ENCODE results near the gene SMG9. TPM values are rescaled to one million over a fixed set of nuclear protein-coding genes. Genes with fewer than 3 reads are reported as not detected.

The SMG9 gene
- total RNA-seq, 1 donor from 2014 or later: 22.1 TPM

DNA sequence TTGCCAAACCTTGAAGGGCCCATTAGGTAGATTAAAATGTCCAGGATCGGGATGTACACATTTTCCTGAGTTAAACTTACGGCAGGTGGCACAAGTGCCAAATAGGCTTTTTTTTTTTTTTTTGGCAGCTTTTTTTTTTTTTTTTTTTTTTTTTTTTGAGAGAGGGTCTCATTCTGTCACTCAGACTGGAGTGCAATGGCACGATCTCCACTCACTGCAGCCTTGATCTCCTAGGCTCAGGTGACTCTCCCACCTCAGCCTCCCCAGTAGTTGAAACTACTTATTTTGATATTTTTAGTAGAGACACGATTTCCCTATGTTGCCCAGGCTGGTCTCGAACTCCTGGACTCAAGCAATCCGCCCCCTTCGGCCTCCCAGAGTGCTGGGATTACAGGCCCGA, 29.9 kb downstream of the SMG9 start:
- H3K4me3 ChIP-seq (ENCODE audit: low read depth, low read length): no peak overlapping the region
- no peaks in the 10 kb centered on the region for H3K27me3 ChIP-seq (ENCODE audit: control insufficient read depth, insufficient read depth, low read length)
- DNase-seq (ENCODE audit: low read depth): no peak
- TF ChIP-seq, protein P1, sequence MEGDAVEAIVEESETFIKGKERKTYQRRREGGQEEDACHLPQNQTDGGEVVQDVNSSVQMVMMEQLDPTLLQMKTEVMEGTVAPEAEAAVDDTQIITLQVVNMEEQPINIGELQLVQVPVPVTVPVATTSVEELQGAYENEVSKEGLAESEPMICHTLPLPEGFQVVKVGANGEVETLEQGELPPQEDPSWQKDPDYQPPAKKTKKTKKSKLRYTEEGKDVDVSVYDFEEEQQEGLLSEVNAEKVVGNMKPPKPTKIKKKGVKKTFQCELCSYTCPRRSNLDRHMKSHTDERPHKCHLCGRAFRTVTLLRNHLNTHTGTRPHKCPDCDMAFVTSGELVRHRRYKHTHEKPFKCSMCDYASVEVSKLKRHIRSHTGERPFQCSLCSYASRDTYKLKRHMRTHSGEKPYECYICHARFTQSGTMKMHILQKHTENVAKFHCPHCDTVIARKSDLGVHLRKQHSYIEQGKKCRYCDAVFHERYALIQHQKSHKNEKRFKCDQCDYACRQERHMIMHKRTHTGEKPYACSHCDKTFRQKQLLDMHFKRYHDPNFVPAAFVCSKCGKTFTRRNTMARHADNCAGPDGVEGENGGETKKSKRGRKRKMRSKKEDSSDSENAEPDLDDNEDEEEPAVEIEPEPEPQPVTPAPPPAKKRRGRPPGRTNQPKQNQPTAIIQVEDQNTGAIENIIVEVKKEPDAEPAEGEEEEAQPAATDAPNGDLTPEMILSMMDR (IDR thresholded peaks at IDR 0.05; ENCODE audit: insufficient read depth, low read length, poor library complexity, severe bottlenecking): no peak
- H3K36me3 ChIP-seq (ENCODE audit: control insufficient read depth, insufficient read depth, low read length): no peaks in the 10 kb centered on the region

DNA sequence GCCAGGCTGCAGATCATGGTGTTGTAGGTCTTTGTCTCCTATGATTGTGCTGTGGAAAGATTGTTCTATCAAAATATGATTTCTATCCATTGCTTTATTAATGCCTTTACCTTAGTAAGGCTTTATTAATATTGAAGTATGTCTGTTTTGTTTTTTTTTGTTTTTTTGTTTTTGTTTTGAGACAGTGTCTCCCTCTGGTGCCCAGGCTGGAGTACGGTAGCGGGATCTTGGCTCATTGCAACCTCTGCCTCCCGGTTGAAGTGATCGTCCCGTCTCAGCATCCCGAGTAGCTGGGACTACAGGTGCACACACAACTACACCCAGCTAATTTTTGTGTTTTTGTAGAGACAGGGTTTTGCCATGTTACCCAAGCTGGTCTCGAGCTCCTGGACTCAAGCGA, 31.2 kb downstream of the SMG9 start:
- no peaks in the 10 kb centered on the region for H3K27me3 ChIP-seq (ENCODE audit: control insufficient read depth, insufficient read depth, low read length)
- TF ChIP-seq, protein P1 (IDR thresholded peaks at IDR 0.05; ENCODE audit: insufficient read depth, low read length, poor library complexity, severe bottlenecking): no peak

DNA sequence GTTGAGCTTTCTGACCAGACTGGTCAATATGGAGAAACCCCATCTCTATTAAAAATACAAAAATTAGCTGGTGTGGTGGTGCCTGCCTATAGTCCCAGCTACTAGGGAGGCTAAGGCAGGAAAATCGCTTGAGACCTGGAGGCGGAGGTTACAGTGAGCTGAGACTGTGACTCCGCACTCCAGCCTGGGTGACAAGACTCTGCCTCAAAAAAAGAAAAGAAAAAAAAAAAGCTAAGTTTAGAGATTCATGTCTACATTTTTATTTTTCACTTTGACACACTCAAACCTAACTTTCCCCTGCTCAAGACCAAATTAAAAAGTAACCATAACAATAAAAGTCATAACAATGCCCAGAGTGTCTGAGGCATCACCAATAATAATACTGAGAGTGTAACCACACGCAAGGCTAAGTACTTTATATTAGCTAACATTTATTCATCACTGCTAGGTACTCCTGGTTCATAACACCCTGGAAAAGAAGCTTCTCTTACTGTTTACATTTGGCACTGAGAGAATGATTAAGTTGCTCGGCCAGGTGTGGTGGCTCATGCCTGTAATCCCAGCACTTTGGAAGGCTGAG, 33.2 kb downstream of the SMG9 start:
- Histone ChIP-seq H3K27me3 (ENCODE audit: control insufficient read depth, insufficient read depth, low read length) (no peaks in the 10 kb centered on the region), H3K4me3 (ENCODE audit: low read depth, low read length) (no peak overlapping the region), H3K36me3 (ENCODE audit: control insufficient read depth, insufficient read depth, low read length) (no peaks in the 10 kb centered on the region)
- TF ChIP-seq, protein P1 (IDR thresholded peaks at IDR 0.05; ENCODE audit: insufficient read depth, low read length, poor library complexity, severe bottlenecking): no peak
- DNase-seq (ENCODE audit: low read depth): no peak

More for the DNA sequence above, 31.2 kb downstream of the SMG9 start:
- DNase-seq (ENCODE audit: low read depth): no peak
- no peak overlapping the region for H3K4me3 ChIP-seq (ENCODE audit: low read depth, low read length)
- H3K36me3 ChIP-seq (ENCODE audit: control insufficient read depth, insufficient read depth, low read length): no peaks in the 10 kb centered on the region

DNA sequence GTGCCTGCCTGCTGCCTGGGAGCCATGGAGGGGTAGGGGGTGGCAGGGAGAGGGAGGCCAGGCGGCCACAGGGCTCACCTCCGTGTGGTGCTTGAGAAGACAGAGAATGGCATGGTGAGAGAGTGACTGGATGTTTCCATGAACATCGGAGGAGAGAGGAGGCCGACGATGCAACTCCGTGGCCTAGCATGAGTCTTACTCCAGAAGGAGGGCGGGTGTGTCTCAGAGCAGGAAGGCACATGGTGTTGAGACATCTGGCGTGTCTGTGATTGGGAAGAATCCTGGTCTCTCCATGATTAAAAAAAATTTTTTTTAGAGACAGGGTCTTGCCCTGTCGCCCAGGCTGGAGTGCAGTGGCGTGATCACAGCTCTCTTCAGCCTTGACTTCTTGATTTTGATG, 33.8 kb downstream of the SMG9 start:
- TF ChIP-seq, protein P1 (IDR thresholded peaks at IDR 0.05; ENCODE audit: insufficient read depth, low read length, poor library complexity, severe bottlenecking): no peak

DNA sequence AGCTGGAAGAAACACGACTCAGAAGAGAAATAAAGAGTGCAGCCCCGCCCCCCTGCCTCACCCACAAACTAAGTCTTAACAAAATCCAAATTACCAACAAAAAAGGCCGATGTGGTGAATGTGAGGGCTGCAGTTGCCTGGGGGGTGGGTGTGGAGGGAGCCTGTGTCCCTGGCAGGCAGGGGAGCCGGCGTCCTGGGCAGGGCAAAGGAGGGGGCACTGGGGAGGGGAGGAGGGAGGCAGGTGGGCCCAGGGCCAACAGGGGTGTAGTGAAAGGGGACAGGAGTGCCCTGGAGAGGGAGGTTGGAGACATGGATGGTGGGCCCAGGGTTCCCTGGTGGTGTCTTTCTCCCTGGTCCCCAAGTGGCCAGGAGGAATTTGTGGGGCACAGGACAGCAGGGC, 34.8 kb downstream of the SMG9 start:
- Histone ChIP-seq H3K4me3 (ENCODE audit: low read depth, low read length) (no peak overlapping the region), H3K36me3 (ENCODE audit: control insufficient read depth, insufficient read depth, low read length) (no peaks in the 10 kb centered on the region), H3K27me3 (ENCODE audit: control insufficient read depth, insufficient read depth, low read length) (no peaks in the 10 kb centered on the region)
- TF ChIP-seq, protein P1 (IDR thresholded peaks at IDR 0.05; ENCODE audit: insufficient read depth, low read length, poor library complexity, severe bottlenecking): no peak
- no peak for DNase-seq (ENCODE audit: low read depth)

More for the DNA sequence above, 33.8 kb downstream of the SMG9 start:
- DNase-seq (ENCODE audit: low read depth): no peak
- no peaks in the 10 kb centered on the region for H3K27me3 ChIP-seq (ENCODE audit: control insufficient read depth, insufficient read depth, low read length)
- no peaks in the 10 kb centered on the region for H3K36me3 ChIP-seq (ENCODE audit: control insufficient read depth, insufficient read depth, low read length)
- no peak overlapping the region for H3K4me3 ChIP-seq (ENCODE audit: low read depth, low read length)

DNA sequence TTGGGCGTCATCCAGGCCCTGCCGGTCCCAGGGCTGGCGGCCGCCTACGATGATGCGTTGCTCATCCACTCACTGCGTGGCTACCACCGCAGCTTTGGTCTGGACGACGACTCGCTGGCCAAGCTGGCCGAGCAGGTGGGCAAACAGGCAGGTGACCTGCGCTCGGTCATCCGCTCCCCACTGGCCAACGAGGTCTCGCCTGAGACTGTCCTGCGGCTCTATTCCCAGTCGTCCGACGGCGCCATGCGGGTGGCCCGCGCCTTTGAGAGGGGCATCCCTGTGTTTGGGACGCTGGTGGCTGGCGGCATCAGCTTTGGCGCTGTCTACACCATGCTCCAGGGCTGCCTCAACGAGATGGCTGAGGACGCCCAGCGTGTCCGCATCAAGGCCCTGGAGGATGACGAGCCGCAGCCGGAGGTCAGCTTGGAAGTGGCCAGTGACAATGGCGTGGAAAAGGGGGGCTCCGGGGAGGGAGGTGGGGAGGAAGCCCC, 35.3 kb downstream of the SMG9 start:
- no peaks in the 10 kb centered on the region for H3K36me3 ChIP-seq (ENCODE audit: control insufficient read depth, insufficient read depth, low read length)
- no peak overlapping the region for H3K4me3 ChIP-seq (ENCODE audit: low read depth, low read length)
- no peak for DNase-seq (ENCODE audit: low read depth)
- TF ChIP-seq, protein P1 (IDR thresholded peaks at IDR 0.05; ENCODE audit: insufficient read depth, low read length, poor library complexity, severe bottlenecking): no peak
- no peaks in the 10 kb centered on the region for H3K27me3 ChIP-seq (ENCODE audit: control insufficient read depth, insufficient read depth, low read length)
